Neural progenitor cell (in vitro differentiated cells): ENCODE measurements around the gene ST7. TPM values are rescaled to one million over a fixed set of nuclear protein-coding genes. Genes with fewer than 3 reads are reported as not detected.

ENCODE experiments used
- DNase-seq: peaks from one replicate; pipeline ENCODE4 v3.0.0-alpha.2; 2016; ENCODE audit warnings: low spot score
- H2AFZ ChIP-seq: fragments of 200-600 bp; sonication (generic); replicated peaks from 2 replicates; pipeline ENCODE4 v1.6.1; 2016; ENCODE audit warnings: antibody characterized with exemption
- H3F3A ChIP-seq: fragments of 200-600 bp; sonication (generic); 2 replicates; pipeline ENCODE4 v1.6.1; 2016; ENCODE audit warnings: antibody characterized with exemption, low read depth
- H3K27ac ChIP-seq: fragments of 200-600 bp; sonication (generic); 2 replicates; pipeline ENCODE4 v1.5.1; 2016; ENCODE audit warnings: mild to moderate bottlenecking
- H3K27me3 ChIP-seq: fragments of 200-600 bp; sonication (generic); 2 replicates; pipeline ENCODE4 v1.6.1; 2016; ENCODE audit warnings: mild to moderate bottlenecking, moderate library complexity
- H3K36me3 ChIP-seq: fragments of 200-600 bp; sonication (generic); 2 replicates; pipeline ENCODE4 v1.5.1; 2016
- H3K4me1 ChIP-seq: fragments of 200-600 bp; sonication (generic); 2 replicates; pipeline ENCODE4 v1.6.1; 2016; ENCODE audit warnings: mixed run types
- H3K4me2 ChIP-seq: fragments of 200-600 bp; sonication (generic); 2 replicates; pipeline ENCODE4 v1.6.1; 2016
- H3K4me3 ChIP-seq: fragments of 200-600 bp; sonication (generic); 2 replicates; pipeline ENCODE4 v1.5.1; 2016
- H3K79me2 ChIP-seq: fragments of 200-600 bp; sonication (generic); 2 replicates; pipeline ENCODE4 v1.6.1; 2016; ENCODE audit warnings: low read depth
- H3K9ac ChIP-seq: fragments of 200-600 bp; sonication (generic); 2 replicates; pipeline ENCODE4 v1.6.1; 2016
- H3K9me3 ChIP-seq: fragments of 200-600 bp; sonication (generic); 2 replicates; pipeline ENCODE4 v1.5.1; 2016; ENCODE audit warnings: low read depth
- H4K20me1 ChIP-seq: fragments of 200-600 bp; sonication (generic); 2 replicates; pipeline ENCODE4 v1.6.1; 2016; ENCODE audit warnings: low read depth
- H3K27ac Mint-ChIP-seq: 3 replicates; pipeline ENCODE4 v1.8.0; 2021; ENCODE audit warnings: mixed read lengths
- H3K27me3 Mint-ChIP-seq: 2 replicates; pipeline ENCODE4 v1.8.0; 2022; ENCODE audit warnings: low read depth, mild to moderate bottlenecking, inconsistent platforms, moderate library complexity, mixed read lengths; ENCODE audit not compliant: insufficient read depth
- H3K36me3 Mint-ChIP-seq: 3 replicates; pipeline ENCODE4 v1.8.0; 2021; ENCODE audit warnings: mixed read lengths
- H3K4me1 Mint-ChIP-seq: 3 replicates; pipeline ENCODE4 v1.8.0; 2021; ENCODE audit warnings: mixed read lengths
- H3K4me3 Mint-ChIP-seq: 3 replicates; pipeline ENCODE4 v1.8.0; 2021; ENCODE audit warnings: mild to moderate bottlenecking, moderate library complexity, mixed read lengths
- H3K9me3 Mint-ChIP-seq: 3 replicates; pipeline ENCODE4 v1.8.0; 2020; ENCODE audit warnings: mixed read lengths
- EZH2 ChIP-seq: fragments of 200-600 bp; sonication (generic); IDR thresholded peaks from 2 replicates; pipeline ENCODE4 v1.6.1; 2017; ENCODE audit warnings: antibody characterized with exemption, mild to moderate bottlenecking, moderate library complexity
- EZH2phosphoT487 ChIP-seq: fragments of 200-600 bp; sonication (generic); IDR thresholded peaks from 2 replicates; pipeline ENCODE4 v1.6.1; 2017; ENCODE audit warnings: antibody characterized with exemption
- total RNA-seq: library from RNA; depleted of rRNA; stranded (reverse); fragments of >200 nt; gene quantifications from 2 replicates; pipeline ENCODE4 v1.2.3, GENCODE V29; 2015; ENCODE audit warnings: low replicate concordance
- TF ChIP-seq, protein P1 (sequence below): fragments of 200-600 bp; sonication (generic); IDR thresholded peaks from 2 replicates; pipeline ENCODE4 v1.5.1; 2017; ENCODE audit warnings: antibody characterized with exemption, mild to moderate bottlenecking

The ST7 gene
- total RNA-seq, 1 donor from 2014 or later, result 5.8 TPM

GRCh38 chr7:117212969-117213877 is 259.9 kb downstream of the ST7 start:
- no peak overlapping the region for H3K27ac ChIP-seq
- H3K4me1 ChIP-seq, result no peaks in the 10 kb centered on the region
- H3K9me3 ChIP-seq, result no peaks in the 10 kb centered on the region
- H3K9ac ChIP-seq, result no peak overlapping the region
- no peaks in the 10 kb centered on the region for H3K27me3 ChIP-seq
- Mint-ChIP-seq H3K27ac (no peak overlapping the region), H3K36me3 (peaks cover 15% of the 10 kb centered on the region), H3K27me3 (no peaks in the 10 kb centered on the region), H3K4me1 (peaks cover 6% of the 10 kb centered on the region), H3K9me3 (no peaks in the 10 kb centered on the region), H3K4me3 (no peak overlapping the region)
- TF ChIP-seq EZH2phosphoT487, result no peak
- TF ChIP-seq, protein P1, sequence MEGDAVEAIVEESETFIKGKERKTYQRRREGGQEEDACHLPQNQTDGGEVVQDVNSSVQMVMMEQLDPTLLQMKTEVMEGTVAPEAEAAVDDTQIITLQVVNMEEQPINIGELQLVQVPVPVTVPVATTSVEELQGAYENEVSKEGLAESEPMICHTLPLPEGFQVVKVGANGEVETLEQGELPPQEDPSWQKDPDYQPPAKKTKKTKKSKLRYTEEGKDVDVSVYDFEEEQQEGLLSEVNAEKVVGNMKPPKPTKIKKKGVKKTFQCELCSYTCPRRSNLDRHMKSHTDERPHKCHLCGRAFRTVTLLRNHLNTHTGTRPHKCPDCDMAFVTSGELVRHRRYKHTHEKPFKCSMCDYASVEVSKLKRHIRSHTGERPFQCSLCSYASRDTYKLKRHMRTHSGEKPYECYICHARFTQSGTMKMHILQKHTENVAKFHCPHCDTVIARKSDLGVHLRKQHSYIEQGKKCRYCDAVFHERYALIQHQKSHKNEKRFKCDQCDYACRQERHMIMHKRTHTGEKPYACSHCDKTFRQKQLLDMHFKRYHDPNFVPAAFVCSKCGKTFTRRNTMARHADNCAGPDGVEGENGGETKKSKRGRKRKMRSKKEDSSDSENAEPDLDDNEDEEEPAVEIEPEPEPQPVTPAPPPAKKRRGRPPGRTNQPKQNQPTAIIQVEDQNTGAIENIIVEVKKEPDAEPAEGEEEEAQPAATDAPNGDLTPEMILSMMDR, result peak; percentile 91
- TF ChIP-seq EZH2, result no peak
- peak; percentile 78 for DNase-seq
- H3K36me3 ChIP-seq, result no peaks in the 10 kb centered on the region
- H4K20me1 ChIP-seq, result no peaks in the 10 kb centered on the region
- no peak overlapping the region for H3K4me2 ChIP-seq
- H3K4me3 ChIP-seq, result no peak overlapping the region
- H3K79me2 ChIP-seq, result no peaks in the 10 kb centered on the region
- no peak overlapping the region for H2AFZ ChIP-seq
- H3F3A ChIP-seq, result no peaks in the 10 kb centered on the region

DNA sequence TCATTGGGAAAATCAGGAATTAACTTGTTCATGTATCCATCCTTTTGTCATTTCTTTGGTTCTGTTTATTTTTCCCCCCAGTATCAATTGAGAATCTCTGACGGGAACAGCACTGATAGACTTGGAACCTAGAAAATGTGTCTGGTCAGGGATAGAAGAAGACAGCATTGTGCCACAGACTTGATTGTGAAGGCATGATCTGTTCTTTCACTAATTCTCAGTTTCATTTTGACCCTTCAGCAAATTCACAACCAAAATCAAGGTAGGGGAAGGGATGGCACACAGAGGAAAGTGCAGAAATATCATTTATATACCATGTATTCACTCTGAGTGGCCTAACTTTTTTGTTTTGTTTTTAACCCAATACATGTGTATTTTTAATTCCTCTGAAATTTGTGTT is 262.7 kb downstream of the ST7 start:
- Histone ChIP-seq H4K20me1 (no peaks in the 10 kb centered on the region), H3K79me2 (no peaks in the 10 kb centered on the region), H3F3A (no peaks in the 10 kb centered on the region), H3K36me3 (no peaks in the 10 kb centered on the region), H3K27ac (no peak overlapping the region), H3K4me3 (no peak overlapping the region), H3K9me3 (no peaks in the 10 kb centered on the region), H3K4me1 (no peaks in the 10 kb centered on the region), H3K27me3 (no peaks in the 10 kb centered on the region), H3K9ac (no peak overlapping the region), H3K4me2 (no peak overlapping the region), H2AFZ (no peak overlapping the region)
- Mint-ChIP-seq H3K4me1 (peaks cover 6% of the 10 kb centered on the region), H3K27ac (no peak overlapping the region), H3K9me3 (no peaks in the 10 kb centered on the region), H3K27me3 (no peaks in the 10 kb centered on the region), H3K4me3 (no peak overlapping the region), H3K36me3 (peaks cover 12% of the 10 kb centered on the region)
- DNase-seq, result no peak
- TF ChIP-seq EZH2phosphoT487 (no peak), EZH2 (no peak)

- H3K4me3 Mint-ChIP-seq, result no peak overlapping the region
- no peaks in the 10 kb centered on the region for H3K4me1 ChIP-seq
- no peak overlapping the region for H2AFZ ChIP-seq
- DNase-seq, result peak; percentile 9
- H3F3A ChIP-seq, result no peaks in the 10 kb centered on the region
- no peaks in the 10 kb centered on the region for H3K27me3 Mint-ChIP-seq
- H3K9me3 ChIP-seq, result no peaks in the 10 kb centered on the region
- H3K9me3 Mint-ChIP-seq, result no peaks in the 10 kb centered on the region
- H3K4me3 ChIP-seq, result no peak overlapping the region
- H3K4me2 ChIP-seq, result no peak overlapping the region
- no peaks in the 10 kb centered on the region for H4K20me1 ChIP-seq
- TF ChIP-seq, protein P1, result no peak
- TF ChIP-seq EZH2phosphoT487 (no peak), EZH2 (no peak)
- no peak overlapping the region for H3K9ac ChIP-seq
- no peaks in the 10 kb centered on the region for H3K36me3 ChIP-seq
- H3K79me2 ChIP-seq, result no peaks in the 10 kb centered on the region
- H3K4me1 Mint-ChIP-seq, result peaks cover 6% of the 10 kb centered on the region
- no peak overlapping the region for H3K27ac ChIP-seq
- H3K27ac Mint-ChIP-seq, result no peak overlapping the region
- H3K36me3 Mint-ChIP-seq, result peaks cover 10% of the 10 kb centered on the region
- no peaks in the 10 kb centered on the region for H3K27me3 ChIP-seq
These were observed 263.3 kb downstream of the ST7 start for GRCh38 chr7:117216436-117217069.
